A549 (cell line): ENCODE data around the gene TSPEAR. TPM values are rescaled to one million over a fixed set of nuclear protein-coding genes. Genes with fewer than 3 reads are reported as not detected.

Source experiments
- ATAC-seq, 2 experiments: fragments of 200-7000 bp in 1 of 2; fragments of >200 bp in 1 of 2; cut with Nextera tagmentation in 1 of 2; cut with Tn5 transposase in 1 of 2; 3 replicates each; pipeline versions ENCODE4 v1.8.0 to v1.9.1; 2018 to 2020; ENCODE audit warnings: mild to moderate bottlenecking in 1 of 2, moderate library complexity in 1 of 2
- CTCF ChIA-PET: fragments of 300-600 bp; sonication (Branson Sonifier 250); formaldehyde crosslinking; extraction: SDS; loops from one replicate; lab custom pipeline; 2021; ENCODE audit warnings: antibody characterized with exemption, inconsistent platforms; lab: Yijun Ruan, JAX
- POLR2A ChIA-PET: fragments of 350-600 bp; formaldehyde crosslinking; extraction: SDS; loops from one replicate; lab custom pipeline; 2021; ENCODE audit warnings: antibody characterized with exemption, inconsistent platforms; lab: Yijun Ruan, JAX
- DNase-seq, 2 experiments: peaks; one replicate each; pipeline versions ENCODE4 v3.0.0 to v3.0.0-alpha.2; 2011 to 2016; ENCODE audit warnings: low read depth in 1 of 2, low spot score in 1 of 2
- FAIRE-seq: peaks from 2 replicates; lab custom pipeline; 2011; peaks lifted over from hg19 to GRCh38; lab: Jason Lieb, UNC
- H3K27ac ChIP-seq, 2 experiments: fragments of >200 bp; sonication (Bioruptor Twin); formaldehyde crosslinking; 3 replicates each; pipeline ENCODE4 v1.5.1; 2016 to 2017
- H3K4me1 ChIP-seq: fragments of >200 bp; sonication (Bioruptor Twin); formaldehyde crosslinking; 3 replicates; pipeline ENCODE4 v1.6.1; 2016
- H3K4me2 ChIP-seq: fragments of >200 bp; sonication (Bioruptor Twin); formaldehyde crosslinking; 3 replicates; pipeline ENCODE4 v1.6.1; 2016
- H3K4me3 ChIP-seq: fragments of >200 bp; sonication (Bioruptor Twin); formaldehyde crosslinking; 3 replicates; pipeline ENCODE4 v1.5.1; 2016
- H3K9me3 ChIP-seq: fragments of >200 bp; sonication (Bioruptor Twin); formaldehyde crosslinking; 3 replicates; pipeline ENCODE4 v1.6.1; 2016
- CBX2 ChIP-seq: fragments of 200-600 bp; sonication (generic); IDR thresholded peaks from 2 replicates; pipeline ENCODE4 v1.6.1; 2016; ENCODE audit warnings: low read depth, mild to moderate bottlenecking, borderline replicate concordance
- CEBPB ChIP-seq, 2 experiments: fragments of >200 bp in 1 of 2; sonication (Bioruptor Twin) in 1 of 2; formaldehyde crosslinking in 1 of 2; IDR thresholded peaks; 2 replicates each; pipeline ENCODE4 v1.6.1; 2012 to 2016
- EHMT2 ChIP-seq: fragments of 200-600 bp; sonication (generic); IDR thresholded peaks from 2 replicates; pipeline ENCODE4 v1.6.1; 2016; ENCODE audit warnings: antibody characterized with exemption, low read depth, mild to moderate bottlenecking, moderate library complexity
- FOSB ChIP-seq: fragments of 250-450 bp; sonication (Bioruptor Pico); IDR thresholded peaks from 2 replicates; pipeline ENCODE4 v1.5.0; 2020; ENCODE audit warnings: mild to moderate bottlenecking, moderate library complexity
- FOXS1 ChIP-seq: fragments of 250-450 bp; sonication (Bioruptor Pico); IDR thresholded peaks from 2 replicates; pipeline ENCODE4 v1.5.0; 2020; ENCODE audit warnings: mild to moderate bottlenecking, moderate library complexity
- HOXB13 ChIP-seq: fragments of 250-450 bp; sonication (Bioruptor Pico); IDR thresholded peaks from 2 replicates; pipeline ENCODE4 v1.5.0; 2020; ENCODE audit warnings: low read depth, mild to moderate bottlenecking, moderate library complexity
- KDM5A ChIP-seq: fragments of 200-600 bp; sonication (generic); IDR thresholded peaks from 2 replicates; pipeline ENCODE4 v1.6.1; 2016; ENCODE audit warnings: antibody characterized with exemption, mild to moderate bottlenecking
- NPAS2 ChIP-seq: fragments of 250-450 bp; sonication (Bioruptor Pico); IDR thresholded peaks from 2 replicates; pipeline ENCODE4 v1.8.0; 2022; ENCODE audit warnings: mild to moderate bottlenecking, moderate library complexity, borderline replicate concordance
- POLR2AphosphoS2 ChIP-seq: conservative IDR thresholded peaks from 2 replicates; pipeline ENCODE4 v1.6.1; 2012; ENCODE audit warnings: low read length, improper control_type of control experiment, inconsistent platforms
- RAD21 ChIP-seq, 2 experiments: fragments of >200 bp in 1 of 2; sonication (Bioruptor Twin) in 1 of 2; formaldehyde crosslinking in 1 of 2; IDR thresholded peaks in 1 of 2; conservative IDR thresholded peaks in 1 of 2; 2 replicates in 1 of 2; 3 replicates in 1 of 2; pipeline ENCODE4 v1.6.1; 2012 to 2018; ENCODE audit warnings: inconsistent platforms in 1 of 2
- SREBF2 ChIP-seq: fragments of 450-650 bp; IDR thresholded peaks from 2 replicates; pipeline ENCODE4 v1.6.1; 2014; ENCODE audit warnings: mild to moderate bottlenecking, moderate library complexity
- TP53 ChIP-seq: fragments of 250-450 bp; sonication (Bioruptor Pico); IDR thresholded peaks from 2 replicates; pipeline ENCODE4 v1.5.0; 2021; ENCODE audit warnings: mild to moderate bottlenecking, moderate library complexity
- WGBS: methylation state at CpG from one replicate; pipeline ENCODE4 v1.1.6; 2017; ENCODE audit errors: missing lambda C conversion rate; 5-methylcytosine and 5-hydroxymethylcytosine counted together
- polyA plus RNA-seq, 4 experiments: library from polyadenylated mRNA; depleted of rRNA in 3 of 4; stranded (reverse); fragments of >200 nt; fragmentation: RNase III in 1 of 4; extraction: RNeasy Plus Mini Kit Qiagen cat#74134 plus additional on column Dnase treatment in 1 of 4; gene quantifications; 2 replicates in 3 of 4; 3 replicates in 1 of 4; pipeline ENCODE4 v1.2.3, GENCODE V29; 2011 to 2017
- TF ChIP-seq, protein P1 (sequence below): fragments of 200-600 bp; sonication (generic); IDR thresholded peaks from 2 replicates; pipeline ENCODE4 v1.6.1; 2016; ENCODE audit warnings: antibody characterized with exemption, mild to moderate bottlenecking, moderate library complexity
- TF ChIP-seq, protein P2 (sequence below): fragments of >200 bp; sonication (Bioruptor Twin); formaldehyde crosslinking; IDR thresholded peaks from 3 replicates; pipeline ENCODE4 v1.6.1; 2016
- TF ChIP-seq, protein P3 (sequence below): fragments of >200 bp; sonication (Bioruptor Twin); formaldehyde crosslinking; IDR thresholded peaks from 3 replicates; pipeline ENCODE4 v1.5.1; 2016
- TF ChIP-seq, protein P4 (sequence below): fragments of 250-450 bp; sonication (Bioruptor Pico); IDR thresholded peaks from 2 replicates; pipeline ENCODE4 v1.5.0; 2020; ENCODE audit warnings: low read depth, mild to moderate bottlenecking, moderate library complexity

Gene TSPEAR
- polyA plus RNA-seq, 2 of the 4 experiments (the other 2 are of a cell fraction) = not detected

DNA sequence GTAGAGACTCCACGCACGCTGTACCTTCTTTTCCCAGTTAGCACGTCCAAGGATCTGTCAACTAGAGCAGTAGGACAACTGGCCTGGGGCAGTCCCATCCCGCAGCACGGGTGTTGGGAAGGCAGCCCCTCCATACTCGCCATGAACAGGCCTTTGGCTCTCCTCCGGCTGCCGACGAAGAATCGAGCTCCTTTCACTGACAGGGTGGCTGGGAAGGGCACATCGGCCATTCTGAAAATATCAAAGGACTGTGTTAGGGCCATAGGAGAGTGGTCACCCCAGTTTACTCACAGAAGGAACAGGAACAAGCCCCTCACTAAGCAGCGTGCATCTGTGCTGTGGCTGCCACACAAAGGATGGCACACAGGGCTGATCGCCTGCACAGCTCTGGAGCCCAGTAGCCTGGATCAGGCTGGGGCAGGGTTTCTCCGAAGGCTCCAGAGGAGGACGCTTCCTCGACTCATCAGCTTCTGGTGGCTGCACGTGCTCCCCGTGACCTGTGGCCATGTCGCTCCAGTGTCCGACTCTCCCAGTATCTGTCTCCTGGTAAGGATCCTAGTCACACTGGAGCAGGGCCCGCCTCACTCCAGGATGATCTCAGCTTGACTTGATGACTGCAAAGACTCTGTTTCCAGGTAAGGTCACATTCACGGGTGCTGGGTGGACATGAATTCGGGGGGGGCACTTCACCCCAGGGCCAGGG is 180.3 kb downstream of the TSPEAR start:
- ATAC-seq = no peak
- no peak overlapping the region for H3K4me3 ChIP-seq
- no peak for TF ChIP-seq FOXS1
- no peak for TF ChIP-seq SREBF2
- TF ChIP-seq HOXB13 (CRISPR knock-in tag) = no peak
- no peak for TF ChIP-seq RAD21 (conservative IDR thresholded peaks at IDR 0.05 in 1 of 2, IDR thresholded peaks at IDR 0.05 in 1 of 2)
- no peak for TF ChIP-seq FOSB
- TF ChIP-seq, all 56 proteins: peak for 0
- H3K4me2 ChIP-seq = no peak overlapping the region
- no peak for FAIRE-seq
- POLR2A ChIA-PET = no interaction called here
- no peaks in the 10 kb centered on the region for H3K9me3 ChIP-seq
- WGBS = 49% methylated on average over 15 of the region's 23 CpGs
- H3K27ac ChIP-seq = no peak overlapping the region
- no peak for DNase-seq
- no peaks in the 10 kb centered on the region for H3K4me1 ChIP-seq
- CTCF ChIA-PET = no interaction called here

DNA sequence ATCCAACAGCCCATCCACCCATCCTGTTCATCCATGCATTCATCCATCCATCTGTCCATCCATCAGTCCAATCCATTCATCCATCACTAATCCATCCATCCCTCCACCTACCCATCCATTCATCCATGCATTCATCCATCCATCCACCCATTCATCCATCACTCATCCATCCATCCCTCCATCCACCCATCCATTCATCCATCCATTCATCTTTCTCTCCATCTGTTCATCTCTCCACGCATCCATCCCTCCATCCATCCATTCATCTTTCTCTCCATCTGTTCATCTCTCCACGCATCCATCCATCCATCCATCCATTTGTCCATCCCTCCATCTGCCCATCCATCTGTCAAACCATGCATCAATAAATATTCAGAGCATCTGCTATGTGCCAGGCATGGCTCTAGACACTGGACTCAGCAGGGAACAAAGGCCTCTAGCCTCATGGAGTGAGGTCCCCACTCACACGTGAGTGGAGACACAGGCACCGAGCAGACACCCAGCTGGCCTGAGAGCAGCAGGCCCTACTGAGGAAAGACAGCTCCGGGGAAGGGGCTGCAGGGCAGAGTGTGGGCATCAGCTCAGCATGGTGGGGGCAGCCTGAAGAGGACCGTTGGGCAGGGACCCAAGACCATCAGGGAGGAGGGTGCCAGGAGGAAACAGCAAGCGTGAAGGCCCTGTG is 181.0 kb downstream of the TSPEAR start:
- POLR2A ChIA-PET = no interaction called here

More for the DNA sequence above, 181.0 kb downstream of the TSPEAR start:
- Histone ChIP-seq H3K4me1 (no peaks in the 10 kb centered on the region), H3K4me2 (no peak overlapping the region), H3K9me3 (no peaks in the 10 kb centered on the region), H3K4me3 (no peak overlapping the region), H3K27ac (no peak overlapping the region)
- no peak for DNase-seq
- WGBS = 48% methylated on average over 5 of the region's 7 CpGs
- TF ChIP-seq NPAS2 (CRISPR knock-in tag) (no peak), KDM5A (no peak), FOXS1 (no peak), TP53 (CRISPR knock-in tag) (no peak), CEBPB (IDR thresholded peaks at IDR 0.05) (no peak), EHMT2 (no peak), CBX2 (no peak), SREBF2 (no peak), POLR2AphosphoS2 (no peak)
- TF ChIP-seq, protein P1, sequence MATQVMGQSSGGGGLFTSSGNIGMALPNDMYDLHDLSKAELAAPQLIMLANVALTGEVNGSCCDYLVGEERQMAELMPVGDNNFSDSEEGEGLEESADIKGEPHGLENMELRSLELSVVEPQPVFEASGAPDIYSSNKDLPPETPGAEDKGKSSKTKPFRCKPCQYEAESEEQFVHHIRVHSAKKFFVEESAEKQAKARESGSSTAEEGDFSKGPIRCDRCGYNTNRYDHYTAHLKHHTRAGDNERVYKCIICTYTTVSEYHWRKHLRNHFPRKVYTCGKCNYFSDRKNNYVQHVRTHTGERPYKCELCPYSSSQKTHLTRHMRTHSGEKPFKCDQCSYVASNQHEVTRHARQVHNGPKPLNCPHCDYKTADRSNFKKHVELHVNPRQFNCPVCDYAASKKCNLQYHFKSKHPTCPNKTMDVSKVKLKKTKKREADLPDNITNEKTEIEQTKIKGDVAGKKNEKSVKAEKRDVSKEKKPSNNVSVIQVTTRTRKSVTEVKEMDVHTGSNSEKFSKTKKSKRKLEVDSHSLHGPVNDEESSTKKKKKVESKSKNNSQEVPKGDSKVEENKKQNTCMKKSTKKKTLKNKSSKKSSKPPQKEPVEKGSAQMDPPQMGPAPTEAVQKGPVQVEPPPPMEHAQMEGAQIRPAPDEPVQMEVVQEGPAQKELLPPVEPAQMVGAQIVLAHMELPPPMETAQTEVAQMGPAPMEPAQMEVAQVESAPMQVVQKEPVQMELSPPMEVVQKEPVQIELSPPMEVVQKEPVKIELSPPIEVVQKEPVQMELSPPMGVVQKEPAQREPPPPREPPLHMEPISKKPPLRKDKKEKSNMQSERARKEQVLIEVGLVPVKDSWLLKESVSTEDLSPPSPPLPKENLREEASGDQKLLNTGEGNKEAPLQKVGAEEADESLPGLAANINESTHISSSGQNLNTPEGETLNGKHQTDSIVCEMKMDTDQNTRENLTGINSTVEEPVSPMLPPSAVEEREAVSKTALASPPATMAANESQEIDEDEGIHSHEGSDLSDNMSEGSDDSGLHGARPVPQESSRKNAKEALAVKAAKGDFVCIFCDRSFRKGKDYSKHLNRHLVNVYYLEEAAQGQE = no peak
- TF ChIP-seq, protein P2, sequence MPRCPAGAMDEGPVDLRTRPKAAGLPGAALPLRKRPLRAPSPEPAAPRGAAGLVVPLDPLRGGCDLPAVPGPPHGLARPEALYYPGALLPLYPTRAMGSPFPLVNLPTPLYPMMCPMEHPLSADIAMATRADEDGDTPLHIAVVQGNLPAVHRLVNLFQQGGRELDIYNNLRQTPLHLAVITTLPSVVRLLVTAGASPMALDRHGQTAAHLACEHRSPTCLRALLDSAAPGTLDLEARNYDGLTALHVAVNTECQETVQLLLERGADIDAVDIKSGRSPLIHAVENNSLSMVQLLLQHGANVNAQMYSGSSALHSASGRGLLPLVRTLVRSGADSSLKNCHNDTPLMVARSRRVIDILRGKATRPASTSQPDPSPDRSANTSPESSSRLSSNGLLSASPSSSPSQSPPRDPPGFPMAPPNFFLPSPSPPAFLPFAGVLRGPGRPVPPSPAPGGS = no peak
- TF ChIP-seq, protein P3, sequence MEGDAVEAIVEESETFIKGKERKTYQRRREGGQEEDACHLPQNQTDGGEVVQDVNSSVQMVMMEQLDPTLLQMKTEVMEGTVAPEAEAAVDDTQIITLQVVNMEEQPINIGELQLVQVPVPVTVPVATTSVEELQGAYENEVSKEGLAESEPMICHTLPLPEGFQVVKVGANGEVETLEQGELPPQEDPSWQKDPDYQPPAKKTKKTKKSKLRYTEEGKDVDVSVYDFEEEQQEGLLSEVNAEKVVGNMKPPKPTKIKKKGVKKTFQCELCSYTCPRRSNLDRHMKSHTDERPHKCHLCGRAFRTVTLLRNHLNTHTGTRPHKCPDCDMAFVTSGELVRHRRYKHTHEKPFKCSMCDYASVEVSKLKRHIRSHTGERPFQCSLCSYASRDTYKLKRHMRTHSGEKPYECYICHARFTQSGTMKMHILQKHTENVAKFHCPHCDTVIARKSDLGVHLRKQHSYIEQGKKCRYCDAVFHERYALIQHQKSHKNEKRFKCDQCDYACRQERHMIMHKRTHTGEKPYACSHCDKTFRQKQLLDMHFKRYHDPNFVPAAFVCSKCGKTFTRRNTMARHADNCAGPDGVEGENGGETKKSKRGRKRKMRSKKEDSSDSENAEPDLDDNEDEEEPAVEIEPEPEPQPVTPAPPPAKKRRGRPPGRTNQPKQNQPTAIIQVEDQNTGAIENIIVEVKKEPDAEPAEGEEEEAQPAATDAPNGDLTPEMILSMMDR = no peak
- TF ChIP-seq, protein P4, sequence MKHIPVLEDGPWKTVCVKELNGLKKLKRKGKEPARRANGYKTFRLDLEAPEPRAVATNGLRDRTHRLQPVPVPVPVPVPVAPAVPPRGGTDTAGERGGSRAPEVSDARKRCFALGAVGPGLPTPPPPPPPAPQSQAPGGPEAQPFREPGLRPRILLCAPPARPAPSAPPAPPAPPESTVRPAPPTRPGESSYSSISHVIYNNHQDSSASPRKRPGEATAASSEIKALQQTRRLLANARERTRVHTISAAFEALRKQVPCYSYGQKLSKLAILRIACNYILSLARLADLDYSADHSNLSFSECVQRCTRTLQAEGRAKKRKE (CRISPR knock-in tag) = no peak
- no peak for FAIRE-seq
- CTCF ChIA-PET = no interaction called here
- ATAC-seq = no peak
